ENCODE results near the gene TMC3. TPM values are rescaled to one million over a fixed set of nuclear protein-coding genes. Genes with fewer than 3 reads are reported as not detected.

Gene TMC3
- total and polyA plus RNA-seq, 2 donors from 2014 or later = not detected

DNA sequence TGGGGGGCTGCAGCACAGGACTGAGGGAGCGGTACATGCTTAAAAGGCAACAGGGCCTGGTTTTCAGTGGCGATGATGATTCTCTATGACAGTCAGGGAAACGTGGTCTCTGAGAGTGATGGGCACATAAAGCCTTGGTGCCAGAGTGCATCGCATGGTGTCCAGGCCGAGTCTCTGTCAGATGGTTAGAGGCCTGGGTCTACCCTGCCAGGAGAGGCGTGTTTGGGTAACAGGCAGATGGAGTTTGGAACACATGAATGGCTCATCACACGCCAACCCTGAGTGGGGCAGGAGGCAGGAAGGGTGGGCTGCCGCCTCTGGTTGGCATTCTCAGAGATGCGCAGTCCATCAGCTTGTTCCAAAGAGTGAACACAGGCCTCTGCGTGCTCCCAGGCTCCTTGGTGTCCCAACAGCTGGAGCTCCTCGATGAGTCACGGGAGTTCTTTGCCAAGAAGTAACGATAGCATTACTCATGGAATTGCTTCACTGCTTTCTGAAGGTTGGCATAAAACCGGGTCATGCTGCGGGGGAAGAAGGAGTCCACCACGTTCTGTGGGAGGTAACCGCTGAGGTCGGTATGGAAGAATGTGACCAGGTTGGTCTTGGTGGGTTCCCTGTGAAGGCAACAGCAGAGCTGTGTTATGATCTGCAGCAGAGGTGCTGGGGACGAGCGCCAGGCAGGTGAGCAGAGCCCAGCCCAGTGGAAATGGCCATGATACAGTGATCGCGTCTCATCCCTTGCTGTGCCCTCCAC is 61.0 kb downstream of the TMC3 start:
- Histone ChIP-seq H3K36me3 (ENCODE audit: control insufficient read depth in 2 of 3, insufficient read depth in 3 of 3, low read length in 3 of 3) (no peaks in the 10 kb centered on the region), H3K4me3 (ENCODE audit: low read length in 3 of 3) (no peak overlapping the region), H3K4me1 (ENCODE audit: control insufficient read depth in 2 of 3, insufficient read depth in 2 of 3, low read depth in 1 of 3, low read length in 3 of 3) (no peaks in the 10 kb centered on the region), H3K27ac (ENCODE audit: low read depth in 2 of 2, low read length in 2 of 2) (peak overlapping the region in 1 of 2 donors; percentile 36), H3K27me3 (ENCODE audit: control insufficient read depth, insufficient read depth, low read length) (no peaks in the 10 kb centered on the region), H3K9me3 (ENCODE audit: control insufficient read depth in 2 of 3, insufficient read depth in 1 of 3, low read length in 3 of 3) (no peaks in the 10 kb centered on the region), H3K9ac (ENCODE audit: low read length in 3 of 3) (no peak overlapping the region)
- TF ChIP-seq, protein P1, sequence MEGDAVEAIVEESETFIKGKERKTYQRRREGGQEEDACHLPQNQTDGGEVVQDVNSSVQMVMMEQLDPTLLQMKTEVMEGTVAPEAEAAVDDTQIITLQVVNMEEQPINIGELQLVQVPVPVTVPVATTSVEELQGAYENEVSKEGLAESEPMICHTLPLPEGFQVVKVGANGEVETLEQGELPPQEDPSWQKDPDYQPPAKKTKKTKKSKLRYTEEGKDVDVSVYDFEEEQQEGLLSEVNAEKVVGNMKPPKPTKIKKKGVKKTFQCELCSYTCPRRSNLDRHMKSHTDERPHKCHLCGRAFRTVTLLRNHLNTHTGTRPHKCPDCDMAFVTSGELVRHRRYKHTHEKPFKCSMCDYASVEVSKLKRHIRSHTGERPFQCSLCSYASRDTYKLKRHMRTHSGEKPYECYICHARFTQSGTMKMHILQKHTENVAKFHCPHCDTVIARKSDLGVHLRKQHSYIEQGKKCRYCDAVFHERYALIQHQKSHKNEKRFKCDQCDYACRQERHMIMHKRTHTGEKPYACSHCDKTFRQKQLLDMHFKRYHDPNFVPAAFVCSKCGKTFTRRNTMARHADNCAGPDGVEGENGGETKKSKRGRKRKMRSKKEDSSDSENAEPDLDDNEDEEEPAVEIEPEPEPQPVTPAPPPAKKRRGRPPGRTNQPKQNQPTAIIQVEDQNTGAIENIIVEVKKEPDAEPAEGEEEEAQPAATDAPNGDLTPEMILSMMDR (IDR thresholded peaks at IDR 0.05; ENCODE audit: borderline replicate concordance, extremely low read depth, insufficient read depth) = no peak
- no peak for FAIRE-seq
- intact Hi-C loops (cut with DNase I) = no loop called here
- peak in 1 of 5 donors; percentile 92 for DNase-seq

DNA sequence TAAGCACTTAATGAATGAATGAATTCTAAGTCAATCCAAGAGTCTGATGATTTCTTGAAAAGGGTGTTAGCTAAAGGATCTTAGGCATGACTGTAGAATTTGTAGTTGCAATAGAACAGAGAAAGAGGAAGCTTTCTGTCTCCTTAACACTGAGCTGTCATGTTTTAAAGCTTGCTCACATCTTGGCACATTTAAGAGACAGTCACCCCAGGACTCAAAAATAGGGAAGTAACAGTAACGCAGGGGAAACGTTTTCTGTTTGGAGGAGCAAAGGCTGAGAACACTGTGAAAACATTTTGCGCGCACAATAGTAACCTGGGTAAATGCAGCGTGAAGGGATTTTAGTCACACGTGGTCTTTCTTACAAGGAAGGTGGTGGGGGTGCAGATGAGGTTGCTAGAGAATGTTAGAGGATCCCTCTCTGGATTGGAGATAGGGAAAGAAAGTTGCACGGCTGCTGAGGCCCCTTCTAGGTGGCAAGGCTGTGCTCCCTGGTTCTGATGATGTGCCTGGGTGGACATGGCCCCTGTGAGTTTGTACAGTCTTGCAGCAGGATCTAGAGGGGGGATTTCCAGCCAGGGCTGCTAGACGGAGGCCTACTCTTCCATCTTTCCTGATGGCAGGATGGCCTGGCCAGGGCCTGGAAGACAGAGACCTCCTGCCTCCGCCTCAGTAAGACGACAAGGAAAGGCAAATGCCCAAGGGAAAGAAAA is 62.1 kb downstream of the TMC3 start:
- intact Hi-C loops (cut with DNase I) = no loop called here
- TF ChIP-seq, protein P1 (IDR thresholded peaks at IDR 0.05; ENCODE audit: borderline replicate concordance, extremely low read depth, insufficient read depth) = no peak
- no peaks in the 10 kb centered on the region for H3K9me3 ChIP-seq (ENCODE audit: control insufficient read depth in 2 of 3, insufficient read depth in 1 of 3, low read length in 3 of 3)
- H3K4me1 ChIP-seq (ENCODE audit: control insufficient read depth in 2 of 3, insufficient read depth in 2 of 3, low read depth in 1 of 3, low read length in 3 of 3) = no peaks in the 10 kb centered on the region
- DNase-seq (no peak), FAIRE-seq (no peak)
- no peak overlapping the region for H3K4me3 ChIP-seq (ENCODE audit: low read length in 3 of 3)
- H3K36me3 ChIP-seq (ENCODE audit: control insufficient read depth in 2 of 3, insufficient read depth in 3 of 3, low read length in 3 of 3) = no peaks in the 10 kb centered on the region
- no peak overlapping the region for H3K27ac ChIP-seq (ENCODE audit: low read depth in 2 of 2, low read length in 2 of 2)
- no peaks in the 10 kb centered on the region for H3K27me3 ChIP-seq (ENCODE audit: control insufficient read depth, insufficient read depth, low read length)
- no peak overlapping the region for H3K9ac ChIP-seq (ENCODE audit: low read length in 3 of 3)

DNA sequence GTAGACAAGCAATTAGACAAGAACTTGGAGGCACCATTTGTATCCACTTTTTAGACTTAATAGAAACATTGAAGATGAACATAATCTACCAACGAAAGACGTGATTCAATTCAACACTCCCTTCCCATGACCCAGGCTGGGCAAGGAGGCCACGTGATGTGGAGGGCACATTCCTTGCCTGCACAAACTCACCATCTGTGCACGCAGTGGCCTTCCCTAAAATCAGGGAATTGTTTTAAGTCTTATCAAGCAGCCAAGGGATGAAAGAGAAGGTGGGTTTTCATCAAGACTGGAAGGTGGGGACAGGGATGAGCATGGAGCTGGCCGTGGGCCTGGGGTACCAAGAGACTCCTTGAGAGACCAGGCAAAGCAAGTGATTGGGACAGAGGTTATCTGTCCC is 63.5 kb downstream of the TMC3 start:
- no peak for DNase-seq
- TF ChIP-seq, protein P1 (IDR thresholded peaks at IDR 0.05; ENCODE audit: borderline replicate concordance, extremely low read depth, insufficient read depth) = no peak
- Histone ChIP-seq H3K4me1 (ENCODE audit: control insufficient read depth in 2 of 3, insufficient read depth in 2 of 3, low read depth in 1 of 3, low read length in 3 of 3) (no peaks in the 10 kb centered on the region), H3K27me3 (ENCODE audit: control insufficient read depth, insufficient read depth, low read length) (no peaks in the 10 kb centered on the region), H3K9ac (ENCODE audit: low read length in 3 of 3) (no peak overlapping the region), H3K27ac (ENCODE audit: low read depth in 2 of 2, low read length in 2 of 2) (no peak overlapping the region), H3K9me3 (ENCODE audit: control insufficient read depth in 2 of 3, insufficient read depth in 1 of 3, low read length in 3 of 3) (no peaks in the 10 kb centered on the region), H3K36me3 (ENCODE audit: control insufficient read depth in 2 of 3, insufficient read depth in 3 of 3, low read length in 3 of 3) (no peaks in the 10 kb centered on the region), H3K4me3 (ENCODE audit: low read length in 3 of 3) (no peak overlapping the region)
- intact Hi-C loops (cut with DNase I) = no loop called here
- FAIRE-seq = no peak
